ENCODE results near the gene SLC6A12. TPM values are rescaled to one million over a fixed set of nuclear protein-coding genes. Genes with fewer than 3 reads are reported as not detected.

The SLC6A12 gene
- total RNA-seq, 1 donor = not detected

GRCh38 chr12:177336-177979, 36.5 kb downstream of the SLC6A12 start:
- H3K4me3 ChIP-seq (ENCODE audit: low read depth, low read length) = no peak overlapping the region
- DNase-seq (ENCODE audit: low read depth) = no peak
- no peak for TF ChIP-seq CTCF (IDR thresholded peaks at IDR 0.05; ENCODE audit: insufficient read depth, low read length)

- no peak overlapping the region for H3K4me3 ChIP-seq (ENCODE audit: low read depth, low read length)
- no peak for TF ChIP-seq CTCF (IDR thresholded peaks at IDR 0.05; ENCODE audit: insufficient read depth, low read length)
- peak; percentile 48 for DNase-seq (ENCODE audit: low read depth)
Measured at GRCh38 chr12:176321-177181, 37.4 kb downstream of the SLC6A12 start.

GRCh38 chr12:175759-176158, 38.2 kb downstream of the SLC6A12 start:
- H3K4me3 ChIP-seq (ENCODE audit: low read depth, low read length) = no peak overlapping the region
- no peak for DNase-seq (ENCODE audit: low read depth)
- TF ChIP-seq CTCF (IDR thresholded peaks at IDR 0.05; ENCODE audit: insufficient read depth, low read length) = no peak

- no peak for DNase-seq (ENCODE audit: low read depth)
- no peak for TF ChIP-seq CTCF (IDR thresholded peaks at IDR 0.05; ENCODE audit: insufficient read depth, low read length)
- no peak overlapping the region for H3K4me3 ChIP-seq (ENCODE audit: low read depth, low read length)
Measured at GRCh38 chr12:175250-175649, 38.7 kb downstream of the SLC6A12 start.

GRCh38 chr12:174596-174995, 39.4 kb downstream of the SLC6A12 start:
- no peak for DNase-seq (ENCODE audit: low read depth)
- no peak overlapping the region for H3K4me3 ChIP-seq (ENCODE audit: low read depth, low read length)
- TF ChIP-seq CTCF (IDR thresholded peaks at IDR 0.05; ENCODE audit: insufficient read depth, low read length) = no peak

- TF ChIP-seq CTCF (IDR thresholded peaks at IDR 0.05; ENCODE audit: insufficient read depth, low read length) = no peak
- no peak overlapping the region for H3K4me3 ChIP-seq (ENCODE audit: low read depth, low read length)
- no peak for DNase-seq (ENCODE audit: low read depth)
Measured at GRCh38 chr12:174124-174523, 39.8 kb downstream of the SLC6A12 start.
